A549 (cell line): Measurements from ENCODE around the gene BNC2.

Experiments used
- CTCF ChIP-seq: fragments of >200 bp; sonication (Bioruptor Twin); formaldehyde crosslinking; IDR thresholded peaks from 3 replicates; pipeline ENCODE4 v1.5.1; 2016
- E2F6 ChIP-seq: IDR thresholded peaks from 2 replicates; pipeline ENCODE4 v1.6.1; 2012; ENCODE audit warnings: low read depth, borderline replicate concordance
- EHMT2 ChIP-seq: fragments of 200-600 bp; sonication (generic); IDR thresholded peaks from 2 replicates; pipeline ENCODE4 v1.6.1; 2016; ENCODE audit warnings: antibody characterized with exemption, low read depth, mild to moderate bottlenecking, moderate library complexity
- RAD21 ChIP-seq, 2 experiments: fragments of >200 bp in 1 of 2; sonication (Bioruptor Twin) in 1 of 2; formaldehyde crosslinking in 1 of 2; IDR thresholded peaks in 1 of 2; conservative IDR thresholded peaks in 1 of 2; 2 replicates in 1 of 2; 3 replicates in 1 of 2; pipeline ENCODE4 v1.6.1; 2012 to 2018; ENCODE audit warnings: inconsistent platforms in 1 of 2

- TF ChIP-seq CTCF = no peak
- no peak for TF ChIP-seq RAD21 (conservative IDR thresholded peaks at IDR 0.05 in 1 of 2, IDR thresholded peaks at IDR 0.05 in 1 of 2)
- TF ChIP-seq E2F6 = no peak
- TF ChIP-seq EHMT2 = no peak
Observed at GRCh38 chr9:16563446-16563845, 307.0 kb downstream of the BNC2 start.
